Panc1 (cell line): ENCODE results near the gene CHIC2.

Source experiments
- CTCF ChIP-seq: fragments of 450-650 bp; IDR thresholded peaks from 2 replicates; pipeline ENCODE4 v1.5.1; 2017; ENCODE audit warnings: mild to moderate bottlenecking
- POLR2AphosphoS5 ChIP-seq: IDR thresholded peaks from 2 replicates; pipeline ENCODE4 v1.6.1; 2012; ENCODE audit warnings: mild to moderate bottlenecking, low read depth, low read length, moderate library complexity
- SIN3A ChIP-seq: IDR thresholded peaks from 2 replicates; pipeline ENCODE4 v1.6.1; 2012; ENCODE audit warnings: low read depth, mild to moderate bottlenecking, low read length, moderate library complexity, borderline replicate concordance; ENCODE audit not compliant: insufficient read depth
- TF ChIP-seq, protein P1 (sequence below), 2 experiments: IDR thresholded peaks; 2 replicates each; pipeline ENCODE4 v1.6.1; 2011 to 2012; ENCODE audit warnings: low read depth in 2 of 2, control low read depth in 1 of 2, low read length in 1 of 2, mild to moderate bottlenecking in 1 of 2, moderate library complexity in 1 of 2; ENCODE audit not compliant: insufficient read depth in 1 of 2

DNA sequence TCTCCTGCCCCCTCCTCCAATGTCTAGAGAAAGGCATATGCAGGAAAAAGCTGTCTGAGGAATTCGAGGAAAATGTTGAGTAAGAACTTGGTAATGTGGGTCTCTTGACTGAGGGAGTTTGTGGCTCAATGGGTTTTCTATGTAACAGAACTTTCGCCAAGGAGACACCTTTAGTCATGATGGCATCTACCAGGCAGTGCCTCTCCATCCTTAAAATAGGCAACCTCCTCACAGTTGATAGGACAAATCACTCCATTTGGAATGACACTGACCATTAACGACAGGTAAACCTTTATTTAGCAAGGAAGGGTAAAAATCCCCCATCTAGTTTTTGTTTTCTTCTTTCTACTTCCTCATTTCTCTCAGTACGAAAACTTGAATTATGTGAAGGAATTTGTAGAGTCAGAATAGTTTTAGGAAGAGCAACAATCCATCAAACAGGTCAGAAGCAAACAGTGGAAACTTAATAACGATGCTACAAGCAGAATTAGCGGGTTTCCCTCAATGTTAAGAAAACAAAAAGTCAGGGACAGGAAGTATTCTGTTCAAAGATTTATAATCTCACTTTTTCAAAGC, 38.2 kb upstream of the CHIC2 start:
- TF ChIP-seq CTCF = no peak
- TF ChIP-seq SIN3A = no peak
- TF ChIP-seq POLR2AphosphoS5 = no peak
- TF ChIP-seq, protein P1, sequence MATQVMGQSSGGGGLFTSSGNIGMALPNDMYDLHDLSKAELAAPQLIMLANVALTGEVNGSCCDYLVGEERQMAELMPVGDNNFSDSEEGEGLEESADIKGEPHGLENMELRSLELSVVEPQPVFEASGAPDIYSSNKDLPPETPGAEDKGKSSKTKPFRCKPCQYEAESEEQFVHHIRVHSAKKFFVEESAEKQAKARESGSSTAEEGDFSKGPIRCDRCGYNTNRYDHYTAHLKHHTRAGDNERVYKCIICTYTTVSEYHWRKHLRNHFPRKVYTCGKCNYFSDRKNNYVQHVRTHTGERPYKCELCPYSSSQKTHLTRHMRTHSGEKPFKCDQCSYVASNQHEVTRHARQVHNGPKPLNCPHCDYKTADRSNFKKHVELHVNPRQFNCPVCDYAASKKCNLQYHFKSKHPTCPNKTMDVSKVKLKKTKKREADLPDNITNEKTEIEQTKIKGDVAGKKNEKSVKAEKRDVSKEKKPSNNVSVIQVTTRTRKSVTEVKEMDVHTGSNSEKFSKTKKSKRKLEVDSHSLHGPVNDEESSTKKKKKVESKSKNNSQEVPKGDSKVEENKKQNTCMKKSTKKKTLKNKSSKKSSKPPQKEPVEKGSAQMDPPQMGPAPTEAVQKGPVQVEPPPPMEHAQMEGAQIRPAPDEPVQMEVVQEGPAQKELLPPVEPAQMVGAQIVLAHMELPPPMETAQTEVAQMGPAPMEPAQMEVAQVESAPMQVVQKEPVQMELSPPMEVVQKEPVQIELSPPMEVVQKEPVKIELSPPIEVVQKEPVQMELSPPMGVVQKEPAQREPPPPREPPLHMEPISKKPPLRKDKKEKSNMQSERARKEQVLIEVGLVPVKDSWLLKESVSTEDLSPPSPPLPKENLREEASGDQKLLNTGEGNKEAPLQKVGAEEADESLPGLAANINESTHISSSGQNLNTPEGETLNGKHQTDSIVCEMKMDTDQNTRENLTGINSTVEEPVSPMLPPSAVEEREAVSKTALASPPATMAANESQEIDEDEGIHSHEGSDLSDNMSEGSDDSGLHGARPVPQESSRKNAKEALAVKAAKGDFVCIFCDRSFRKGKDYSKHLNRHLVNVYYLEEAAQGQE (IDR thresholded peaks at IDR 0.05; ENCODE audit: insufficient read depth in 1 of 2, low read depth in 2 of 2, low read length in 1 of 2) = no peak
